Neural crest cell (in vitro differentiated cells): ENCODE results near the gene ARL4D. TPM values are rescaled to one million over a fixed set of nuclear protein-coding genes. Genes with fewer than 3 reads are reported as not detected.

Experiments
- DNase-seq: peaks from one replicate; pipeline ENCODE4 v3.0.0; 2021; ENCODE audit warnings: low read depth, mixed read lengths, low spot score
- H3K27ac Mint-ChIP-seq: one replicate; pipeline ENCODE4 v1.8.0; 2021; ENCODE audit warnings: mild to moderate bottlenecking, mixed read lengths; ENCODE audit not compliant: unreplicated experiment
- H3K27me3 Mint-ChIP-seq: 2 replicates; pipeline ENCODE4 v1.8.0; 2021; ENCODE audit warnings: low read depth, mild to moderate bottlenecking, mixed read lengths
- H3K36me3 Mint-ChIP-seq: 2 replicates; pipeline ENCODE4 v1.8.0; 2021; ENCODE audit warnings: low read depth, mild to moderate bottlenecking, mixed read lengths
- H3K4me1 Mint-ChIP-seq: 2 replicates; pipeline ENCODE4 v1.8.0; 2021; ENCODE audit warnings: mixed read lengths
- H3K4me3 Mint-ChIP-seq: one replicate; pipeline ENCODE4 v1.8.0; 2021; ENCODE audit warnings: mild to moderate bottlenecking, mixed read lengths
- H3K9me3 Mint-ChIP-seq: 2 replicates; pipeline ENCODE4 v1.8.0; 2021; ENCODE audit warnings: mixed read lengths
- CTCF ChIP-seq: fragments of 200-600 bp; sonication (generic); conservative IDR thresholded peaks from 2 replicates; pipeline ENCODE4 v1.5.0; 2021; ENCODE audit warnings: antibody characterized with exemption, mild to moderate bottlenecking
- total RNA-seq: library from RNA; stranded (reverse); gene quantifications from 2 replicates; pipeline ENCODE4 v1.2.1, GENCODE V29; 2021

ARL4D gene
- total RNA-seq, 1 donor from 2014 or later = 13.8 TPM

- no peaks in the 10 kb centered on the region for H3K4me1 Mint-ChIP-seq
- H3K36me3 Mint-ChIP-seq = no peaks in the 10 kb centered on the region
- H3K4me3 Mint-ChIP-seq = no peak overlapping the region
- TF ChIP-seq CTCF = no peak
- no peak overlapping the region for H3K27ac Mint-ChIP-seq
- DNase-seq = no peak
- no peaks in the 10 kb centered on the region for H3K27me3 Mint-ChIP-seq
- peaks cover 4% of the 10 kb centered on the region for H3K9me3 Mint-ChIP-seq
These were observed 45.6 kb downstream of the ARL4D start for GRCh38 chr17:43444223-43445008.

GRCh38 chr17:43445009-43445589 lies 46.3 kb downstream of the ARL4D start:
- H3K27me3 Mint-ChIP-seq = no peaks in the 10 kb centered on the region
- H3K4me3 Mint-ChIP-seq = no peak overlapping the region
- peaks cover 4% of the 10 kb centered on the region for H3K9me3 Mint-ChIP-seq
- no peaks in the 10 kb centered on the region for H3K36me3 Mint-ChIP-seq
- H3K4me1 Mint-ChIP-seq = no peaks in the 10 kb centered on the region
- no peak for TF ChIP-seq CTCF
- no peak overlapping the region for H3K27ac Mint-ChIP-seq
- DNase-seq = no peak

- no peak for DNase-seq
- TF ChIP-seq CTCF = no peak
- Mint-ChIP-seq H3K4me3 (no peak overlapping the region), H3K27ac (no peak overlapping the region), H3K9me3 (peaks cover 4% of the 10 kb centered on the region), H3K4me1 (no peaks in the 10 kb centered on the region), H3K27me3 (no peaks in the 10 kb centered on the region), H3K36me3 (peaks cover 3% of the 10 kb centered on the region)
These were observed 48.0 kb downstream of the ARL4D start for GRCh38 chr17:43446773-43447172.

GRCh38 chr17:43448720-43449469 lies 50.1 kb downstream of the ARL4D start:
- Mint-ChIP-seq H3K27ac (no peak overlapping the region), H3K27me3 (no peaks in the 10 kb centered on the region)
- no peak for DNase-seq

More at GRCh38 chr17:43448720-43449469, 50.1 kb downstream of the ARL4D start:
- H3K36me3 Mint-ChIP-seq = peaks cover 3% of the 10 kb centered on the region
- H3K4me3 Mint-ChIP-seq = no peak overlapping the region
- no peaks in the 10 kb centered on the region for H3K4me1 Mint-ChIP-seq
- peaks cover 4% of the 10 kb centered on the region for H3K9me3 Mint-ChIP-seq
- TF ChIP-seq CTCF = no peak
